IMR-90 (cell line): ENCODE results near the gene OR51T1. TPM values are rescaled to one million over a fixed set of nuclear protein-coding genes. Genes with fewer than 3 reads are reported as not detected.

ENCODE experiments used
- ATAC-seq: fragments of 200-7000 bp; cut with Tn5 transposase; 2 replicates; pipeline ENCODE4 v1.9.1; 2020; ENCODE audit warnings: low read depth, mild to moderate bottlenecking, moderate library complexity
- BruUV-seq: library from RNA; stranded (reverse); fragments of 400-500 nt; replicated peaks from 2 replicates; lab custom pipeline; 2021; lab: Mats Ljungman, UMichigan
- CTCF ChIA-PET: fragments of 300-600 bp; formaldehyde crosslinking; extraction: SDS; loops from one replicate; lab custom pipeline; 2021; ENCODE audit warnings: antibody characterized with exemption; lab: Yijun Ruan, JAX
- POLR2A ChIA-PET: fragments of 300-600 bp; sonication (Branson Sonifier 250); formaldehyde crosslinking; loops from one replicate; lab custom pipeline; 2022; ENCODE audit warnings: antibody characterized with exemption; ENCODE audit not compliant: unreplicated experiment; lab: Charles Lee
- DNase-seq: peaks from one replicate; pipeline ENCODE4 v3.0.0; 2013
- H2AFZ ChIP-seq: replicated peaks from 2 replicates; pipeline ENCODE3; 2013; ENCODE audit warnings: low read length, mild to moderate bottlenecking; ENCODE audit not compliant: poor library complexity
- H2AK5ac ChIP-seq: 2 replicates; pipeline ENCODE4 v1.6.1; 2013; ENCODE audit warnings: low read depth, low read length, inconsistent platforms
- H2AK9ac ChIP-seq: replicated peaks from 2 replicates; pipeline ENCODE3; 2013; ENCODE audit warnings: mild to moderate bottlenecking, low read depth, low read length, moderate library complexity; ENCODE audit not compliant: poor library complexity
- H2BK120ac ChIP-seq: 2 replicates; pipeline ENCODE4 v1.6.1; 2013; ENCODE audit warnings: low read depth, low read length, inconsistent platforms
- H2BK15ac ChIP-seq: 3 replicates; pipeline ENCODE4 v1.6.1; 2013; ENCODE audit warnings: low read depth, low read length, inconsistent platforms
- H2BK20ac ChIP-seq: 2 replicates; pipeline ENCODE4 v1.6.1; 2013; ENCODE audit warnings: low read depth, mild to moderate bottlenecking, inconsistent platforms, low read length, moderate library complexity
- H2BK5ac ChIP-seq: 2 replicates; pipeline ENCODE4 v1.6.1; 2013; ENCODE audit warnings: mild to moderate bottlenecking, low read depth, low read length, inconsistent platforms; ENCODE audit not compliant: poor library complexity, severe bottlenecking
- H3K14ac ChIP-seq: replicated peaks from 2 replicates; pipeline ENCODE4 v1.6.1; 2013; ENCODE audit warnings: low read depth, low read length, inconsistent platforms
- H3K18ac ChIP-seq: 2 replicates; pipeline ENCODE4 v1.6.1; 2013; ENCODE audit warnings: low read depth, low read length, control low read depth
- H3K23ac ChIP-seq: 2 replicates; pipeline ENCODE4 v1.6.1; 2013; ENCODE audit warnings: low read depth, low read length, inconsistent platforms
- H3K27ac ChIP-seq: 2 replicates; pipeline ENCODE4 v1.5.1; 2013; ENCODE audit warnings: mild to moderate bottlenecking, control low read depth, low read length; ENCODE audit not compliant: insufficient read depth
- H3K27me3 ChIP-seq: 2 replicates; pipeline ENCODE4 v1.6.1; 2013; ENCODE audit warnings: low read length; ENCODE audit not compliant: control insufficient read depth, insufficient read depth
- H3K36me3 ChIP-seq: 2 replicates; pipeline ENCODE4 v1.6.1; 2013; ENCODE audit warnings: low read length, mixed read lengths; ENCODE audit not compliant: control insufficient read depth, insufficient read depth
- H3K4ac ChIP-seq: 2 replicates; pipeline ENCODE4 v1.6.1; 2013; ENCODE audit warnings: low read depth, low read length, inconsistent platforms
- H3K4me1 ChIP-seq: 2 replicates; pipeline ENCODE4 v1.6.1; 2013; ENCODE audit warnings: low read length, mixed read lengths; ENCODE audit not compliant: control insufficient read depth, insufficient read depth
- H3K4me2 ChIP-seq: 2 replicates; pipeline ENCODE4 v1.6.1; 2013; ENCODE audit warnings: low read depth, mild to moderate bottlenecking, control low read depth, low read length, moderate library complexity
- H3K4me3 ChIP-seq: 2 replicates; pipeline ENCODE4 v1.5.1; 2013; ENCODE audit warnings: low read depth, mild to moderate bottlenecking, control low read depth, low read length, moderate library complexity; ENCODE audit not compliant: insufficient read depth
- H3K56ac ChIP-seq: 2 replicates; pipeline ENCODE4 v1.6.1; 2013; ENCODE audit warnings: low read length, inconsistent platforms; ENCODE audit not compliant: insufficient read depth; ENCODE audit errors: extremely low read depth
- H3K79me1 ChIP-seq, 2 experiments: 2 replicates each; pipeline ENCODE4 v1.6.1; 2013; ENCODE audit warnings: low read length in 2 of 2, inconsistent platforms in 1 of 2, low read depth in 1 of 2
- H3K9ac ChIP-seq: 2 replicates; pipeline ENCODE4 v1.6.1; 2013; ENCODE audit warnings: low read depth, low read length, control low read depth
- H3K9me1 ChIP-seq: 2 replicates; pipeline ENCODE4 v1.6.1; 2013; ENCODE audit warnings: low read length, inconsistent platforms; ENCODE audit not compliant: insufficient read depth
- H3K9me3 ChIP-seq: 2 replicates; pipeline ENCODE4 v1.6.1; 2013; ENCODE audit warnings: low read length; ENCODE audit not compliant: control insufficient read depth, insufficient read depth
- H4K20me1 ChIP-seq: 2 replicates; pipeline ENCODE4 v1.6.1; 2013; ENCODE audit warnings: low read length, inconsistent platforms; ENCODE audit not compliant: insufficient read depth
- H4K5ac ChIP-seq: 2 replicates; pipeline ENCODE4 v1.6.1; 2013; ENCODE audit warnings: mild to moderate bottlenecking, low read depth, low read length, control low read depth
- H4K8ac ChIP-seq, 2 experiments: 2 replicates each; pipeline ENCODE4 v1.6.1; 2013; ENCODE audit warnings: low read depth in 2 of 2, low read length in 2 of 2, control low read depth in 1 of 2, inconsistent platforms in 1 of 2
- H4K91ac ChIP-seq: 2 replicates; pipeline ENCODE4 v1.6.1; 2013; ENCODE audit warnings: low read depth, low read length, inconsistent platforms; ENCODE audit not compliant: insufficient read depth
- CEBPB ChIP-seq: IDR thresholded peaks from 2 replicates; pipeline ENCODE4 v1.6.1; 2012; ENCODE audit warnings: low read depth, low read length, improper control_type of control experiment
- POLR2A ChIP-seq: IDR thresholded peaks from 2 replicates; pipeline ENCODE4 v1.6.1; 2012; ENCODE audit warnings: mild to moderate bottlenecking, low read depth, low read length
- RCOR1 ChIP-seq: IDR thresholded peaks from 2 replicates; pipeline ENCODE4 v1.6.1; 2012; ENCODE audit warnings: mild to moderate bottlenecking, low read length, improper control_type of control experiment; ENCODE audit not compliant: insufficient replicate concordance
- WGBS, 2 experiments: methylation state at CpG; one replicate each; pipeline versions ENCODE4 v1.1.5 to v1.1.7; 2013; ENCODE audit warnings: missing lambda C conversion rate in 2 of 2; ENCODE audit not compliant: insufficient read length in 1 of 2; ENCODE audit errors: extremely low coverage in 2 of 2; 5-methylcytosine and 5-hydroxymethylcytosine counted together
- dilution Hi-C: fragments of 300-500 bp; cut with HindIII; formaldehyde crosslinking; loops from one replicate; pipeline ENCODE4 v1.14.3; 2018; ENCODE audit warnings: low sequenced_read_pairs; ENCODE audit not compliant: unreplicated experiment
- in situ Hi-C: fragments of 300-500 bp; cut with MboI; formaldehyde crosslinking; loops from 3 replicates; pipeline ENCODE4 v1.14.3; 2019; ENCODE audit warnings: low sequenced_read_pairs, inconsistent platforms, mixed read lengths
- intact Hi-C: fragments of 100-400 bp; cut with micrococcal nuclease; formaldehyde crosslinking; loops from 2 replicates; pipeline ENCODE4 v1.10.0; 2022
- polyA plus RNA-seq, 3 experiments: library from polyadenylated mRNA; depleted of rRNA; stranded (reverse); fragments of >200 nt; gene quantifications; 2 replicates each; pipeline ENCODE4 v1.2.3, GENCODE V29; 2012; ENCODE audit warnings: low replicate concordance in 1 of 3
- total RNA-seq: library from RNA; depleted of rRNA; stranded (reverse); fragments of >200 nt; gene quantifications from 2 replicates; pipeline ENCODE4 v1.2.3, GENCODE V29; 2012

OR51T1 gene
- total and polyA plus RNA-seq, 2 of the 4 experiments (the other 2 are of a cell fraction): not detected

- H3K18ac ChIP-seq: peak overlapping the region; percentile 12; the same call in 1 of the 2 replicates
- H4K91ac ChIP-seq: no peak overlapping the region
- H3K9ac ChIP-seq: no peak overlapping the region
- peak overlapping the region; percentile 29; the same call in 1 of the 2 replicates for H3K14ac ChIP-seq
- intact Hi-C loops (no loop called here), dilution Hi-C loops (no loop called here), in situ Hi-C loops (no loop called here)
- no peak overlapping the region for H3K4me2 ChIP-seq
- H3K23ac ChIP-seq: 0 out of 2 replicates have a peak overlapping the region, but pooled peaks have one; percentile 25
- peak overlapping the region; percentile 27; the same call in 1 of the 2 replicates for H3K4ac ChIP-seq
- 0 out of 3 replicates have a peak overlapping the region, but pooled peaks have one; percentile 36 for H2BK15ac ChIP-seq
- no peak overlapping the region for H4K8ac ChIP-seq
- H2AFZ ChIP-seq: no peak overlapping the region
- no peaks in the 10 kb centered on the region for H3K79me1 ChIP-seq
- ChIA-PET POLR2A (no interaction called here), CTCF (no interaction called here)
- no peaks in the 10 kb centered on the region for H4K20me1 ChIP-seq
- H4K5ac ChIP-seq: no peak overlapping the region
- no TSS peak for BruUV-seq
- peak overlapping the region; percentile 57 for H2BK20ac ChIP-seq
- no peaks in the 10 kb centered on the region for H3K27me3 ChIP-seq
- H2AK9ac ChIP-seq: no peak overlapping the region
- peak; percentile 81 for TF ChIP-seq CEBPB
- no peak for TF ChIP-seq RCOR1
- TF ChIP-seq POLR2A: no peak
- no peak overlapping the region; the same call in 1 of the 2 replicates for H2AK5ac ChIP-seq
- no peak overlapping the region for H3K56ac ChIP-seq
- no peaks in the 10 kb centered on the region; the same call in 1 of the 2 replicates for H3K4me1 ChIP-seq
- H3K9me1 ChIP-seq: no peaks in the 10 kb centered on the region
- no peaks in the 10 kb centered on the region for H3K9me3 ChIP-seq
- H3K27ac ChIP-seq: no peak overlapping the region
- 80% methylated on average over 1 of the region's 2 CpGs; no CpG with 5 or more reads in 1 of the 2 experiments for WGBS, 2 experiments
- peak overlapping the region; percentile 52 for H2BK120ac ChIP-seq
- no peak overlapping the region for H2BK5ac ChIP-seq
- DNase-seq (peak; percentile 2), ATAC-seq (no peak)
- no peak overlapping the region for H3K4me3 ChIP-seq
- H3K36me3 ChIP-seq: no peaks in the 10 kb centered on the region
Observed at GRCh38 chr11:4890279-4890678, 8.6 kb downstream of the OR51T1 start.
